GM18505 (cell line): ENCODE measurements around the gene CELF4.

Experiments used
- ATAC-seq: cut with Tn5 transposase; IDR thresholded peaks from one replicate; pipeline ENCODE4 v1.9.1; 2021; ENCODE audit not compliant: unreplicated experiment
- POLR2A ChIP-seq: IDR thresholded peaks from 4 replicates; pipeline ENCODE4 v1.6.1; 2011; ENCODE audit warnings: borderline replicate concordance; ENCODE audit not compliant: insufficient read depth, insufficient read length; ENCODE audit errors: extremely low read depth

CELF4 gene

GRCh38 chr18:37538526-37539205, 26.9 kb downstream of the CELF4 start:
- no peak for ATAC-seq
- no peak for TF ChIP-seq POLR2A

- TF ChIP-seq POLR2A = no peak
- ATAC-seq = peak; percentile 88
These were observed 27.6 kb downstream of the CELF4 start for GRCh38 chr18:37537868-37538525.

- TF ChIP-seq POLR2A = no peak
- ATAC-seq = no peak
These were observed 28.9 kb downstream of the CELF4 start for GRCh38 chr18:37536656-37537055.

GRCh38 chr18:37535968-37536367, 29.6 kb downstream of the CELF4 start:
- TF ChIP-seq POLR2A = no peak
- no peak for ATAC-seq

- no peak for TF ChIP-seq POLR2A
- ATAC-seq = no peak
These were observed 31.0 kb downstream of the CELF4 start for GRCh38 chr18:37534627-37535026.

GRCh38 chr18:37533647-37534584, 31.7 kb downstream of the CELF4 start:
- no peak for TF ChIP-seq POLR2A
- ATAC-seq = no peak

DNA sequence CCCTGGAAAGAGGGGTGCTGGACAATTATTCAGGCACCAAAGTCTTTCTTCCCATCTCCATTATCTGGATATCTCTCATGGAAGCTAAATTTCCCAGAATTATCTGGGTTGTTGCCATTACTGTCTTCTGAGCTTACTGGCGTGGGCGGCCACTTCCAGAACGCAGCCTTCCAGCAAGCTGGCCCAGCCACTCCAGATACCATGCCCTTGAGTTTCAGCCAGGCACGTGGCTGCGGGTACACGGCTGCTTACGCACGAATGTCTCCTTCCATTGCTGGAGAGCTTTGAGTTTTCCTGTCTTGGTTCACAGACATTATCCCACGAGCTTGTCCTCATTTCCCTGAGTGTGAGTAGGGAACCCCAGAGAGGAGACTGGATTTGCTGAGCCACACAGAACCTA, 32.7 kb downstream of the CELF4 start:
- no peak for TF ChIP-seq POLR2A
- no peak for ATAC-seq

- ATAC-seq = peak; percentile 64
- TF ChIP-seq POLR2A = no peak
These were observed 35.7 kb downstream of the CELF4 start for GRCh38 chr18:37529863-37530262.

- TF ChIP-seq POLR2A = no peak
- ATAC-seq = no peak
These were observed 36.3 kb downstream of the CELF4 start for GRCh38 chr18:37529296-37529695.

DNA sequence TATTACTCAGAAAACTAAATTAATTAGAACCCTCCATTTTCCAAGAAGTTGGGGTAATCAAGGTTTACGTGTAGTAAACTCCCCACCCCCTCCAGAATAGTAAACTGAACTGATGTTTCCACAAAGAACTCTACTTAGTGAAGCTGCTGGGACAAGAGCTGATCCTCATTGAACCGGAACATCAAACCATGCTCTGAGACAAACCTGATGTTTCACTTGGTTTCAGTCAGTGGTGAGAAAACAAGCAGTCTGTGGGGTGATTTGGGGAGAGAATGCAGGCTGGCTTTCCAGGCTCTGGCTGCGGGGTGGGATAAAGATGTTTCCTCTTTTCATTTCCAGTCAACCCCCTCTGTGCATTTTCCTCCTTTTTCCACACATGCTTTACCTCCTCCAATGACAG, 38.2 kb downstream of the CELF4 start:
- ATAC-seq = no peak

DNA sequence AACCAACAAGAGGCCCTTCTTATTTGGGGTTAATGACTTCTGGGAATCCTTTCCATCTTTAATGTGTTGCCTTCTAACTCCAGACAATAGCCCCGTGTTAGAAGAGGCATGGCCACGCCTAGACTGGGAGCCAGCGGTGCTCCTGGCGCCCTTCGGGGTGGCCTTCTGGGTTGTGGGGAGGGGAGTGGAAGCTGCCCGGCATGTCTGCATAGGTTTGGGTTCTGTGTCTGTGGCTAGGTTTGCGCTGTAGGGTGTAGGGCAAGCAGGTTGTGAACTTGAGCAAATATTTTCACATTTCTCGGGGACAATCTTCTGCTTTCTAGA, 40.4 kb downstream of the CELF4 start:
- ATAC-seq = no peak
- TF ChIP-seq POLR2A = no peak

More for the DNA sequence above, 38.2 kb downstream of the CELF4 start:
- no peak for TF ChIP-seq POLR2A

DNA sequence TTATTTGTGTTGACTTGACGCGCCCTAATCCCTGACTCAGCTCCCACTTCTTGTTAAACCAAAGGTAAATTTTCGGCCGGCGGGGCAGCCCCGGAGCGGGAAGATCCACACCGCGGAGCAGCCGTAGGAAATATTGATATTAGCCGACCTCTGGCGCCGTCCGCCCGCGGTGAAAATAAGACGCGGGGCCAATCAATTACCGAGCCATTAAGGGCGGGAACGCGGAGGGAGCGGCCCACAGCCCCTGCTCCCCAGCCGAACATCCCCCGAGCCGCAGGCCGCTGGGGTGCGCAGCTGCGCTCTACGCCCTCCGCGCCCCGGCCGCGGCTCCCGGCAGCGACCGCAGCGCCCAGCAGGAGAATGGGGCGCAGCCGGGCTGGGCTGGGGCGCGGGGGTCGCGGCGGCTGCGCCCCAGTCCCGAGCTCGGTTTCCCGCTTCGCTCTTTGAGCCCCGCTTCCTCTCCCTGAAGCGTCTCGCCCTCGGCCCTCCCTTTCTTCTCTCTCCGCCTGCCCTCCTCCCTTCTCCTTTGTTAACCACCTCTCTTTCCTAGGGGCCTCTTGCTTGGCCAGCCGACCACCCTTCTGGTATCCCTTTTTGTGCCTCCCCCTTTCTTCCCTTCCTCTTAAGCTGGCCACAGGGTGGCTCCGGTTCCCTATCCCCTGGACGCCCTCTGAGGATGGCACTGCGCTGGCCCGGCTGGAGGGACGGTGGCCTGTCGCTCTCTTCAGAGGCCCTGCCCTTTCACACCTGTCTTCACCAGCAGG, 40.9 kb downstream of the CELF4 start:
- no peak for ATAC-seq
- TF ChIP-seq POLR2A = no peak

- no peak for ATAC-seq
- TF ChIP-seq POLR2A = no peak
These were observed 41.5 kb downstream of the CELF4 start for GRCh38 chr18:37524139-37524497.
